Measurements from ENCODE around the gene SATB1.

SATB1 gene

DNA sequence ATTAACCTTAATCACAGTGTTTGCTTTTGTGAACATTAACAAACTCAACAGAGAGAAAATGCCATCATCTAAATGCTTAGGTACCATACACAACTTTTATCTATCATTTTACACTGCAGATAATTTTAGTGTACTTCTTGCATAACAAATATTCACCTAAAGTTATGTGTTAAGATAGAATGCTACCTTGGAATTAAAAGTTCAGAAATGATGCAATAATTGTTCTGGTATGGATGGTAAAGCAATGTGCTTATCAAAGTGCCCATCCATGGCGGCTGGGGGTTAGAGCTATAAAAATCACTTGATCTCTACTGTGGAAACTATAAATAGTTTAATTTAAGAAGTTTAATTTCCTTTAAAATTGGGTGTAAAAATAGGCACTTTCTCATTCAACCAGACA is 28.7 kb downstream of the SATB1 start:
- no peak for DNase-seq

DNA sequence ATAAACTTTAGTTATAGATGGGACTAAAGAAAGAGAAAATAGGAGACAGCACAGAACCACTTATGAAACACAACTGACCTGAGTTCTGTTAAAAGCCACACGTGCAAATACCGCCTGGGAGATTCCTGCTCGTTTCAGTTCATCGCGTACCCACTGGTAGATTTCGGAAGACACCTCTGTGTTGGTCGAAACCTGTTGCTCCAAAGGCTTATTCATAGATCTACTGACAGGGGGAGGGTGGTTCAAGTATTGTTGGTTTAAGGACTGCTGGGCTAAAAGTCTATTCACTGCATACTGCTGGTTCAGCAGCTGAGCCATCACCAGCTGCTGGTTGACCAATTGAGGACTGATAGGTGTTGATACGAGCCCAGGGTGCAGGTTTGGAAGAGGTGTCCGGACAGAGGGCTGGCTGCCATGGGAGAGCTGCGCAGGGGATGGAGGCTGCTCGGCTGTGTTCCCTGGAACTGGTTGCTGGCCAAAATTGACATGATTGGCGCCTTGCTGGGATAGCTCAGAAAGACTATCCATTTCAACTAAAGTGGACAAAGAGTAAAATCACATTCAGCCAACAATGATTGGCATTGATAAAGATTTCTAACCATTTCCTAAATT is 30.6 kb downstream of the SATB1 start:
- DNase-seq, result no peak

DNA sequence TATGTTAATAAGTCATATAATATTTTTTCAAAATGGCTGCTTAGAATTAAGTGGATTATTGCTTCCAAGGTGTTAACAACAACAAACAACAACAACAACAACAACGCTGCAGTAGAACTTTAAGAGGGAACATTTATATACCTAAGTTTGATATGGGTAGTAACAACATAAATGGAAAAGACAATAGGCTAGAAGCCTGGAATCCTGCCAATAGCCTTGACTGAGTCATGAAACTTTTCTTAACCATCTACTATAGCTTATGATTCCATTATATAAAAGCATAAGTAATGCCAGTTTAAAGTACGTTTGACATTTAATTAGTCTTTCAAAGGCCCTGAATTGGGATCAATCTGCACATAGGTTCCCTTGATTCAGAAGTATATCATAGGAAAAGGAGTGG is 31.2 kb downstream of the SATB1 start:
- no peak for DNase-seq

DNA sequence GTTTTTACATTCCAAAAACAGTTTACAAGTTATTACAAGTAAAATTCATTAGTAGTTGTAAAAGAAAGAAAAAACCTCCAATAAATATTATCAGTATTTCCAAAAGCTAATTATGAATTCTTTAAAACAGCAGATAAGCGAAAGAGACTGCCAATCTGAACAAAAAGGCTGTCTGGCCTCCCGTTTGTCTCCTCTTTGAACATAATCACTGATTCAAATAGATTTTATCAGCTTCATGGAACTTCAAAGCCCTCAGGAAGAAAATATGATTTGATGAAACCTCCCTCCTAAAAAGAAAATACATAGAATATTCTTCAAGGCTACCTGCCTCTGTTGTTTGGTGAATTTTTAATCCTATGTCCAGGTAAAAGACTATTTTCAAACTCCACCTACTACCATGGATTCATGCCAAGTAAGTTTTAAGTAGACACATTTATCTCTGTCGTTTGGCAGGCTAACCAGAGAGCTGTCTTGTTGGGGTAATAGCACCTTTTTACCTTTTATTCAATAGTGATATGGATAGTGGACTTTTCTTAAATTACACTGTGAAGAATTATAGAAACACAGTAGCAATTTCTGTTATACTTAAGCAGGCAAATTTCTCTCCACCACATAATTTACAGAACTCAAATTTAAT is 35.0 kb downstream of the SATB1 start:
- DNase-seq, result no peak

DNA sequence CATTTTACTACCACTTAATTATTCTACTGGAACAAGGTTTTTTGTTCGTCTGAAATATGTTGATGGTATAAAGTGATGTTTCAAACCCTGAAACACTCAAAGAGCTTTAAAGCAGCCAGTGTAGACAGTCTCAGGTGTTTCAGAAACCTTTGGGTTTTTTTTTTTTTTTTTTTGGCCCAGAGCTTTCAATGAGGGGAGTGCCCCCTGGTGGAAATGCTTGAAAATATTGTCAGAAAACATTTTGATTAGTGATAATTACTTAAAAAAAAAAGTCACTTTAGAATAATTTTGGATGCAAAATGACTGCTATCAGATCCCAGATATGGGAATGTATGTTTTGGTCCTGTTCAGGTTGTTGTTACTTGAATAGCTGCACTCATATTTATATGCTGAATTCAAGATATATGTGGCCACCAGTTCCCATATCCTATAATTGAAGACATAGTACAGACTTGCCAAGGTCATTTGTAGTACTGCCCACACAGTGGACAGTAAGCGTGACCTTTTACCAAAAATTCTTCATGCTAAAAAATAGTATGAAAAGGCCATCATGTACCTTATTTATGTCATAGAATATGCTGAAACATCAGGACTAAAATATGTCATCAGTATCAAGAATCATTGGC is 35.9 kb downstream of the SATB1 start:
- no peak for DNase-seq

DNA sequence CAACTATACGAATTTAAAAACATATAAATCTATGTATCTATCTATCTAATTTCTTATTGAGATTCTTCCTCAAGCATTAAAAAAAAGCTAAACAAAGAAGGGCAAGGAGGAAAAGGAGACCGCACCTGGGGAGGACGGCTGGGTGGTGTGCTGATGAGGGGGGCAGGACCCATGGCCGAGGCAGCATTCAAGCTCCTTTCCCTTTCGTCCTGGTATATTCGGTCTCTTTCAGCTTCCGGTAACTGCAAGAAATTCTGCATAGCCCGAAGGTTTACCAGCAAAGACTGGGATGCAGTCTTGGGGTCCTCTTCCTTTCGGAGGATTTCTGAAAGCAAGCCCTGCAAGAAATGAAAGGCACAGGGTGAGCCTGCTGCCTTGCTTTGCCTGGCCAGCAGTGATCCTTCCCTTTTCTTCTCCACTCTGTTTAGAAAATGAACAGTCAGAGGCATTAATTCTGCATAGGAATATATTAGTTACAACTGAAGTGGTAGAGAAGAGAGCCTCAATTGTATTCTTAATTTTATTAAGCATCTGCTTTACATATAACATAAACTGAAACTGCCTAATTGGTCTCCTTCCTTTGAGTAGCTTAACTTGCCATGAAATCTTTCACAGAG is 38.8 kb downstream of the SATB1 start:
- no peak for DNase-seq

DNA sequence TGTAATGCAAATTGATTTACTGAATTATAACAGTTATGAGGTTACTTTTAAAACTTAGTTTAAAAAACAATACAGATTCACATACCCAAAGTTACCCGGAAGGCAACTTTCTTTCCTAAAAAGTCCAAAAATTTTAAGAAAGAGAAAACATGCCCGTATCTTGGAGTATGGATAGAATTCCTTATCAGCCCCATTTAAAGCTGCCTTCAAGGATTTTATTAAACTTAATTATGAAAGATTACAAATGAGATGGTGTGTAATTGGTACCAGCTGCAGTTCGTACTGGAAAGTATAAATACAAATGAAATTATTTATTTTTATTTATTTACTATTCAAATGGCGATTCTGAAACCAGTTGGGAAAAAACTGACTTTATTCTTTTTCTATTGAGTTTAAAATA is 39.4 kb downstream of the SATB1 start:
- no peak for DNase-seq

DNA sequence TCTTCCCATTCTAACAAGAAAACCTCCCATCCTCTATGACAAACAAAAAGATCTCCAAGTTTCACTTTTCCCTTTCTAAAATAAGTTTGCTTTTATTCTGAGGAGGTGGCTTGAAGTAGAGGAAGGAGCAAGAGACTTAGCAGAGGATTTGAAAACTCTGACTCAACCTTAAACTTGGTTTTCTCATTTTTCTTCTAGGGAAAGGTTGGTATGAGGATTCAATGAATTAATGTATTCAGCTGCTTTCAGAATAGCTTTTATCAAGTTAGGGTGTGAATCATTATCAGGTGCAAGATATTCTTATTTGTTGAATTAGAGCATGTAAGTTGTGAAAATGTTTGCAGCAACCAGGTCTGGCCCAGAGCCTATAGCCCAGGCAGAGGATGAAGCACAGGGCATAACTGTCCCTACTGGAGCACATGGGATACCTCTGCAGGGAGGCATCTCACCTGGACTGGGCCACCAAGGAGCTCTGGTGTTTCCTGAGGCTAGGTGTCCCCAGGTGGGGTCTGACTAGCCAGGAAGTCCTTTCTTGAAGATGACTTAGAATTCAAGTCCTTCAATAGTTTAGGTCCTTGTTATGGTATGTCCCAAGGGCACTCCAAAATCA is 42.3 kb downstream of the SATB1 start:
- DNase-seq, result no peak

DNA sequence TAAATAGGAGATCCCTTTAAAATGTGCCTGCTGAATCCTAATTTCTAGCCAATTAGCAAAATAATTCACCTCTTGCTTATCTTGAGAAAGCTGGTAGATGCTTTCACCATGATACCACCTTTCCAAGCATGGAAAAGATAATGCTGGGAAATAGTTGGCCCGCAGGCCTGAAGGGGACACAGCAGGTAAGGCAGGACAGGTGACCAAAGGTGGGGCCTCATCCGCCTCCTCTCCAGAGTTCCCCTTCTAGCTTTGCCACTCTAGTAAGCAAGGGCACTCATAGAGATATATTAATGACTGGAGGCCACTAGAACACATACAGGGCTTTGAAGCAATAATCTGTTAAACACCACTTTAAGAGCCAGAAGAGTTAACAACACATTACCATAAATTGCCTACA is 45.5 kb downstream of the SATB1 start:
- DNase-seq, result no peak

DNA sequence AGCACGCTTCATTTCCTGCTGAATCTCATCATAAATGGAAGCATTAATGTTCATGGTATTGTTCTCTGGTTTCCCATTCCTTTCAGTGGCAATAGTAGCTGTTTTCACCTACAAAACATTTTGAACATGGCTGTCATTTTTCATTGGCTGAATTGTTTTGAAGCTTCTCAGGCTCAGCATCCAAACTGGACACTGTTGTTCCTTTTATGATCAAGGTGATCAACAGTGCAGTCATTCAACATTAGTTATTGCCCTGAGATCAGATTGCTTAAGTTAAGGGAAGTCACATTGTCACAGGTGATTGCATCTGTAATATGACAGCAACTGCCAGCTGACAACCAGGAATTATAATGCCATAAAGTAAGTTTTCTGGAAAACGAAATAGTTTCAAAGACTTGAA is 46.9 kb downstream of the SATB1 start:
- DNase-seq, result no peak

DNA sequence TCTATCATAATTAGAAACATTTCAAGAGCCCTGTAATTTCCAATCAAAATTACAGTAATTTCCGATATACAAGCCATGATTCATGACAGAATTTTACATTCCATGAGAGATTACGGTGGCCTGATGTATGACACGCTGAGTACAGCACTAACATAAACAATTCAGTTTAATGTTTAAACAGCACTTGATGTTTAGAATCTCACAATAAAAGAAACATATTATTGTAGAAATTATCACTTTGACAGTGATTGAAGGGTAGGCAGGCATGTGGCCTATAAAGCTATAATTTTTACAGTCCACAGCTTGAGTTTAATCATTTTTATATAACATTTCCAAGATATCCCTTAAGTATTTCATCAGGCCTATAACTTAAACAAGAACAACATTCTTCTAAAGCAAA is 48.5 kb downstream of the SATB1 start:
- DNase-seq, result no peak

DNA sequence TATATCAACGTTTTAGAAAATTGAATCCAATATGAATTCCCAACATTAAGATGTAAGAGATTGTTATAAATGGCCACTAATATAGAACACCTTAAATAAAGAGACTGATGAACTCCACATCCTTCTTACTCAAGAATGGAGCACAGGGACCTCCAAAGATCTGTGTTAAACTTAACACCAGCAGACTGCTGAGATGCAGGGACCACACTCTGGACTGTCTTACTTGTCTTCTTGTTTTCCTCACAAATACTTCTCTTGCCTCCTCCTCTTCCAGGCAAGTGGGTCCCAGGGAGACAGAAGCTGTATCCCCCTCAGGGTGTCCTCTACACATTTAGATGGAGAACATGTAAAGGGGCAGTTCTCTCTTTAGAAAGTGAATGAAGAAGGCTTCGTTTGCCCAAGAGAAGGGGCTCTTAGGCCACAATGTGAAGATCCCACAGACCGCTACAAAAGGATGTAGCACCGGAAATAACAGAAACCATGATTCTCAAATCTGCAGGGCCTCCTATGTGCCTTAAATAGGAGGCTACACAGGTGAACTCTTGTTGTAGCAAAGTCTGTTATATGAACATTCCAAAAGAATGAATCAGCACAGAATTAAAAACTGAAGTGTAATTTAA is 52.2 kb downstream of the SATB1 start:
- no peak for DNase-seq

DNA sequence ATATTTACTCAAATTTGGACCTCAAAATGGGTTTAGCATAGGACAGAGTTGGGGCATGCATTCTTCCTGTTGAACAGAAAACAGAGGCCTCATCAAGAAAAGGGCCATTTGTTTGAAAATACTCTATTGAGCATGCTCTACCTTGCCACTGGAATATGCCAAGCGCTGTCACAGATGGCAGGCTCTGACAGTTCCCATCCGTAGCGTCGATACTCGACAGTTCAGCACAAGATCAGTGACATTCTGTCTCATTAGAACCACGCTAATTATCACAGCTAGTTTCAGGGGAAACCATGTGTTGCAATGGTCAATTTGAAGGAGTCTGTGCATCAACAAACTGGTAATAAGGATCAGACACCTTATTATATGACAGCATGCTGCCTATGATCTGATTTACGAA is 54.5 kb downstream of the SATB1 start:
- no peak for DNase-seq

DNA sequence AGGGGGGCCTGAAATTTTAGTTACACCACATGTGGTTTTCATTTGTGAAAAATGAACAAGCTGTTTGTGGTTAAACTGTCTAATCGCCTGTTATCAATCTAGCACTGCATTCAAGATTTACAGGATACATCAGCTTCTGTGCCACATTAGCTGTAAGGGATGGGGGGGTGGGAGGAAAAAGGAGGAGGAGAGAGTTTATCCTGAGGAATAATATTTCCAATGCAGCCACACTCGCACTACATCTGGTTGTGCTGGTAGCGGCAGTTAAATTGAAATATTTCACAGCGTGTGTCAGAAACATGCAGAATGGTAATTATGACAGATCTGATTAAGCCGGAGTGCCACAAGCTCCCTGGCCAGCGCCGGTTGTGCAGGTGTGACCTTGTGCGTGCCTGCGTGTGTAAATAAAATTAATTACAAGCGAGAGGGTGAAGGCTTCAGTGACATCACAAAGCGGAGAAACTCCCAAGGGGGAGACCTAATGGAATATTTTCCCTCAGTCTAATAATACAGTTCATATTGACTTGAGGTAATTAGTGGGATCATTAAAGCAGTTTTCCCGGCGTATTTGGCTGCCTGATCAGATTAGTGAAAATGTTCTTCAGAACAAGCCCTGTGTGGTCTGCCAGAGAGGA is 55.5 kb downstream of the SATB1 start:
- no peak for DNase-seq

DNA sequence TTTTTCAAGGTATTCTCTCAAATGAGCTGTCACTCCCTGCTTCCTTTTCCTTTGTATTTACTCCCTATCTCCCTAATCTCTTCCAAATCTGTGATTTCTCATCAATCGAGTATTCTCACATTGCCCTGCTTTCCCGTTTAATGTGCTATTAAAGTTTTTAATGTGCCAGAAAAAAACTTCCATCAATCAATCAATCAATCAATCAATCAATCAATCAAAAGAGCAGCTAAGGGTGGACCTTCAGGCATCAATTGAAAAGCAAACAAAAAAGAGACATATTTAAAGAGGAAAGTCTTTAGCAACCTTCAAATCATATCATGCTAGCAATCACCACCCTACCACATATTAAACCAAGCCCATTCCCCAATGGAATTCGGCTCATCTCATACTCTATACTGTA is 58.9 kb downstream of the SATB1 start:
- no peak for DNase-seq

DNA sequence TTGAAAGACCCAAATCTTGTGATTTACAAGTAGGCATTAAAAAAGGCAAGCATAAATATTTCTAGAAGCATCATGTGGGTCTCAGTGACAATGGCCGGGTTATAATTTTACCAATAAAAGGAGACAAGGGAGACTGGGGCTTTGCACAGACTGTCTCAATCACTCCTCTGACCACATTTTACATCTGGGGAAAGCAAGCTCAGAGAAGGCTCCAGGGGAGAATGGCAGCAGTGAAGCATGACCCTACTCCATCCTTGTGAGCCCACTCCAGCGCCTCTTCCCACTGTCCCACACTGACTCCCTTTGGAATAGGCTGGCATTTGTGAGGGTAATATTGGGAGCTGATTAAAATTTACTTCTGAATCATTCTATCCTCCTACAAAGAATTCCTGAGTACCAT is 61.8 kb downstream of the SATB1 start:
- no peak for DNase-seq

DNA sequence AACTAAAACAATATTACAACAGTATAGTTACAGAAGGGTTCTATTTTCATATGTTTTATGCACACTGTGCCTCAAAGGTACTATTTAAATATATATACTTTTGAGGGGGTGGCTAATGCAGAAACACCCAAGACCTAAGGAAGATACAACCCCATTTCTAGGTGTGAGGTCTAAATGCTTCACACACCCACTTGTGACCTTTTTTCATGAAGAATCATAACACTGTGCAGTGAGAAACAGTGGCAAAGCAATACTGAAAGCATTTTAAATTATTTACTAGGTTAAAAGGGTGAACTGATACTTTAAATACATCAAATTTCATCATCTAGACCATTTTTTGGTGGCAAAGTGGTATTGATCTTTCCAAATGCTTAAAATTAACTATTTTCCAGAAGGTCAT is 67.4 kb downstream of the SATB1 start:
- DNase-seq, result no peak

DNA sequence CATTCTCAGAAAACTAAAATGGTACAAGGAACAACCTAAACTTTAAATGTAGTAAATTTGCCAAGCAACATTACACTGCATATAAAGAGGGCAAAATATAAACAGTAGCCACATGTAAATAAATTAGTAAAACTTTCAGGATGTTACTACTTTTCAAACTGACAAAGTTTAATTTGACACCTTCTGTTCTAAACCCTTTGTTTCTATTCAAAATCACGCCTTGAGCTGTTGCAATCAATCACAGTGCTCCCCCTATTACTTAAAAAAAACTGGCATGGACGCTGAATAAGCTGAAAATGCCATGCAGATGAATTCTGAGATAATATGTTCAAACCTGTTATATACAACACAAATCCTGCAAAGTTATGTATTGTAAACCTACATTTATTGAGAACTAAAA is 69.3 kb downstream of the SATB1 start:
- DNase-seq, result no peak

DNA sequence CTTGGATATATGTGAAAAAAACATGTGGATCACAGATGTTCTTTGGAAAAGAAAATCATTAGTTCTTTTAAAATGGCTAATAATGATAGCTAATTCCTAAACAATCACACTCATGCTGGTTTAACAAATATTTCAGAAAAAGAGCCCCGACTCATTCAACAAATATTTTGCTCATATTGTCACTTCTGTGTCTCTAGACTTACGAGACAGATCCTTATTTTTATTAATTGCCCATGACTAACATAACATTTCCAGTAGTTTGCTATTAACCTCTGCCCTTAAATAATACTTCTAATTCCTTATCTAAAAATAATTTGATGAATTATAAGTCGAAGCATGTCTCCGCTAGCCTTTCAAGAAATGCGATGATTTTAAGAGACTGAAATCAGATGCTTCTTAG is 70.4 kb downstream of the SATB1 start:
- DNase-seq, result no peak

DNA sequence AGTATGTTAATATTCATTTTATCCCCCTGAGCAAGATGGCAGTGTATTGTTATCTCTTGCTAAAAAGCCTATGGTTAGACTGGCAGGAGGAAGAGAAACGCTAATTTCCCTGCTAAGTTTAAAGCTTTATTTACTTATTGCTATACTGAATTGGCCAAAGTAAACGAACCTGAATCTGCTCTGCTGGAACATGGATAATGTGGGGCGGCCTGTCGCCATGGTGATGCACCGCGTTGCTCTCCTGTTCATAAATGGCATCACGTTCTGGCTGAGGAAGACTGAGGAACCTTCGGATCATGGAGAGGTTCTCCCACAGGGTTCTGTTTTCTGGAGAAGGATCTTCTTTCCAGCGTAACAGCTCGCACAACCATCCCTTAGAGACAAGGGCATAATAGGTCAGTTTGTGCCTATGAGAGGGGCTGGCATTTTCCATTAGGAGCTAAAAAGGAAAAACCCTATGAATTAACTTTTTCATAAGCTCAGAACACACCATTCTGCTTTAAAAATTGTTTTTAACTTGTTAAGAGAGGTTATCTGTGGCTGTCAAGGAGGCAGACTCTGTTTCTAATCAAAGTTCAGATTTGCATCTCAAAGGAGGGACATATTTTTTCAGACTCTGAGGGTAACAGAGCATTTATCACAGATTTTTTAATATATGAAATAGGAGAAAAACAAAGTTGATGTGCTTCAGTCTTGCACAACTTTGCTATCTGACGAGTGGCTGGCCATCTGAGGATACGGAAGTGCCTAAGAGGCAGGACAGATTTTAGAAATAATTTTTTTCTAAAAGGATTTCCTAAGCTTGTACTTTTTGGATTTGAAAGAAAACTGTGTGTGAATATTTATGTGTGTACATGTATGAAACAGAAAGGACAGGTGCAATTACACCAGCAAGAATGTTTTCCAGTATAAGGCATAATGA is 73.1 kb downstream of the SATB1 start:
- no peak for DNase-seq

DNA sequence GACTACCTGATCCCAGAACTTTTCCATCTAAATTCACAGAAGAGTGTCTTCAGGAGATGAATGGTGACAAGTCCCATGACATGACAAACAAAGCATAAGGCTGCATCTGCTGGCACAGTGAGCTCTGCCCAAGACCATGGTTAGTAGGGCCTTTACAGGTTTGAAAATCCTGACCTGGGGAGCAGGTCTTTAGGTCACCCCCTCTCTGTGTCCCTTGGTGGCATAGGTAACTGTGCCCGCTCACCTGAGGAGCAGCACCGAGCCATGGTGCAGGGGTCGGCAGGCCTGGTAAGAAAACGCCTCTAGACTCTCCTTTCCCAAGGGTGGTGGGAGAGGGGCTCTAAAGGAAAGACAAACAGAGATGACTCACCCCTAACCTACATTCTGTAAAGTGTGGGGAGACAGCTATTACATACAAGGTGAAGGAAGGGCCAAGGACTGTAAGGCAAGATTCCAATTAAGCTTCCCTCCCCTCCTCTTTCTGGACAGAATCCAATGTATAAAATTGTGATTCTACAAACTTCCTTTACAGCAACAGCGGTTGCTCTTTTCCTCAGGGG is 74.0 kb downstream of the SATB1 start:
- DNase-seq, result no peak

Measured in stimulated activated CD4-positive, alpha-beta T cell treated with anti-CD3 and anti-CD28 coated beads, Interleukin-2, amount 100 ng/mL, for 48 hours (primary cell).